Lower leg skin (tissue), 4 donors: ENCODE data around the gene GLRX5. TPM values are rescaled to one million over a fixed set of nuclear protein-coding genes. Genes with fewer than 3 reads are reported as not detected.
"Not testable (repeated sequence)": the region's sequence is repeated elsewhere in the genome, so short reads cannot be mapped to it uniquely, and the experiment has no call there.

Experiments
- DNase-seq, 2 donors: peaks; one replicate each; pipeline ENCODE4 v3.0.0-alpha.2; 2019; ENCODE audit warnings: low spot score in 2 of 2
- H3K4me3 ChIP-seq: fragments of 200-600 bp; sonication (generic); 2 replicates; pipeline ENCODE4 v1.5.1; 2017; ENCODE audit warnings: mild to moderate bottlenecking, low read depth; ENCODE audit not compliant: poor library complexity, severe bottlenecking
- CTCF ChIP-seq, 3 donors: fragments of 450-650 bp; IDR thresholded peaks; one replicate each; pipeline ENCODE4 v1.5.1; 2016; ENCODE audit warnings: antibody characterized with exemption in 3 of 3, mild to moderate bottlenecking in 3 of 3, moderate library complexity in 2 of 3
- POLR2A ChIP-seq, 2 donors: fragments of 450-650 bp; IDR thresholded peaks; one replicate each; pipeline ENCODE4 v1.6.1; 2016 to 2017; ENCODE audit warnings: antibody characterized with exemption in 2 of 2, mild to moderate bottlenecking in 1 of 2, moderate library complexity in 1 of 2
- WGBS, 2 donors: methylation state at CpG; one replicate each; pipeline ENCODE4 v1.1.5; 2018; 5-methylcytosine and 5-hydroxymethylcytosine counted together
- intact Hi-C: fragments of 100-400 bp; cut with DNase I; formaldehyde crosslinking; loops from one replicate; pipeline ENCODE4 v1.15.0; 2023; ENCODE audit warnings: low total_unique reads
- total RNA-seq, 4 donors: library from RNA; depleted of rRNA; stranded (reverse); fragments of >200 nt; gene quantifications; one replicate each; pipeline ENCODE4 v1.1.0, GENCODE V29; 2016

Gene GLRX5
- total RNA-seq, 4 donors from 2014 or later: 26.4 to 34.6 (median 33.9) TPM

- no peak overlapping the region for H3K4me3 ChIP-seq
- 73 to 87% methylated on average over 3 of the region's 3 CpGs for WGBS, 2 donors
- intact Hi-C loops: loop anchor here (10.0 kb wide), 1 partner anchor 205 kb away; no protein-coding TSS in a partner anchor
- TF ChIP-seq POLR2A (IDR thresholded peaks at IDR 0.05) (no peak), CTCF (IDR thresholded peaks at IDR 0.05) (no peak)
- DNase-seq: no peak
Measured at GRCh38 chr14:95569440-95569839, 34.6 kb downstream of the GLRX5 start.

GRCh38 chr14:95573313-95573712 is 38.5 kb downstream of the GLRX5 start:
- TF ChIP-seq POLR2A (IDR thresholded peaks at IDR 0.05): no peak
- no peak for TF ChIP-seq CTCF (IDR thresholded peaks at IDR 0.05)
- DNase-seq: no peak
- 97 to 98% methylated on average over 7 of the region's 7 CpGs for WGBS, 2 donors
- no peak overlapping the region for H3K4me3 ChIP-seq
- intact Hi-C loops: no loop called here

- no peak for TF ChIP-seq CTCF (IDR thresholded peaks at IDR 0.05)
- no peak for TF ChIP-seq POLR2A (IDR thresholded peaks at IDR 0.05)
- 39 to 46% methylated on average over 3 of the region's 3 CpGs for WGBS, 2 donors
- no peak for DNase-seq
- intact Hi-C loops: no loop called here
- H3K4me3 ChIP-seq: no peak overlapping the region
Measured at GRCh38 chr14:95575840-95576473, 41.1 kb downstream of the GLRX5 start.

- H3K4me3 ChIP-seq: no peak overlapping the region
- intact Hi-C loops: no loop called here
- TF ChIP-seq CTCF (IDR thresholded peaks at IDR 0.05) (no peak), POLR2A (IDR thresholded peaks at IDR 0.05) (no peak)
- WGBS, 2 donors: 68 to 69% methylated on average over 12 of the region's 12 CpGs
- DNase-seq: no peak
Measured at GRCh38 chr14:95577067-95577800, 42.4 kb downstream of the GLRX5 start.

- H3K4me3 ChIP-seq: no peak overlapping the region
- 9 to 11% methylated on average over 3 of the region's 3 CpGs for WGBS, 2 donors
- no peak for DNase-seq
- TF ChIP-seq POLR2A (IDR thresholded peaks at IDR 0.05): no peak
- no peak for TF ChIP-seq CTCF (IDR thresholded peaks at IDR 0.05)
- intact Hi-C loops: no loop called here
Measured at GRCh38 chr14:95577870-95578269, 43.0 kb downstream of the GLRX5 start.

- intact Hi-C loops, DNase-seq, H3K4me3 ChIP-seq: not testable (repeated sequence)
- 79 to 81% methylated on average over 8 of the region's 8 CpGs for WGBS, 2 donors
Measured at GRCh38 chr14:95583836-95584617, 49.2 kb downstream of the GLRX5 start.
